PC-3 (cell line): ENCODE measurements around the gene NDUFB3. TPM values are rescaled to one million over a fixed set of nuclear protein-coding genes. Genes with fewer than 3 reads are reported as not detected.

ENCODE experiments used
- ATAC-seq: fragments of 200-7000 bp; cut with Tn5 transposase; 2 replicates; pipeline ENCODE4 v1.9.1; 2020; ENCODE audit warnings: mild to moderate bottlenecking, moderate library complexity
- BruUV-seq: library from RNA; stranded (reverse); fragments of 400-500 nt; replicated peaks from 2 replicates; lab custom pipeline; 2021; lab: Mats Ljungman, UMichigan
- CTCF ChIA-PET: fragments of 300-600 bp; sonication (Branson Sonifier 250); formaldehyde crosslinking; loops from one replicate; lab custom pipeline; 2022; ENCODE audit warnings: antibody characterized with exemption; lab: Charles Lee
- POLR2A ChIA-PET: fragments of 300-600 bp; sonication (Branson Sonifier 250); formaldehyde crosslinking; loops from one replicate; lab custom pipeline; 2022; ENCODE audit warnings: antibody characterized with exemption; ENCODE audit not compliant: unreplicated experiment; lab: Charles Lee
- DNase-seq: peaks from one replicate; pipeline ENCODE4 v3.0.0-alpha.2; 2015
- H2AFZ ChIP-seq: fragments of 300-600 bp; sonication (generic); 2 replicates; pipeline ENCODE4 v1.6.0; 2016; ENCODE audit warnings: antibody characterized with exemption, low read length
- H3F3A ChIP-seq: fragments of 300-600 bp; sonication (generic); one replicate; pipeline ENCODE4 v1.6.0; 2017; ENCODE audit warnings: antibody characterized with exemption, low read length, control low read depth, mild to moderate bottlenecking; ENCODE audit not compliant: unreplicated experiment
- H3K27ac ChIP-seq: fragments of 300-600 bp; sonication (generic); 2 replicates; pipeline ENCODE4 v1.5.1; 2016; ENCODE audit warnings: mild to moderate bottlenecking, low read length
- H3K27me3 ChIP-seq: fragments of 300-600 bp; sonication (generic); 2 replicates; pipeline ENCODE4 v1.6.1; 2016; ENCODE audit warnings: low read length, mixed read lengths
- H3K36me3 ChIP-seq: fragments of 300-600 bp; sonication (generic); 2 replicates; pipeline ENCODE4 v1.6.1; 2016; ENCODE audit warnings: low read depth, mixed run types, low read length, mixed read lengths
- H3K4me1 ChIP-seq: fragments of 300-600 bp; sonication (generic); 2 replicates; pipeline ENCODE4 v1.5.1; 2016; ENCODE audit warnings: low read length; ENCODE audit not compliant: insufficient read depth
- H3K4me2 ChIP-seq: fragments of 300-600 bp; sonication (generic); 2 replicates; pipeline ENCODE4 v1.6.0; 2016; ENCODE audit warnings: low read length
- H3K4me3 ChIP-seq: fragments of 300-600 bp; sonication (generic); 2 replicates; pipeline ENCODE4 v1.5.1; 2016; ENCODE audit warnings: mild to moderate bottlenecking, low read length, mixed read lengths
- H3K79me2 ChIP-seq: fragments of 300-600 bp; sonication (generic); 2 replicates; pipeline ENCODE4 v1.6.1; 2017; ENCODE audit warnings: low read length, mixed read lengths
- H3K9ac ChIP-seq: fragments of 300-600 bp; sonication (generic); 2 replicates; pipeline ENCODE4 v1.6.0; 2016; ENCODE audit warnings: mild to moderate bottlenecking, low read length
- H3K9me2 ChIP-seq: fragments of 300-600 bp; sonication (generic); replicated peaks from 2 replicates; pipeline ENCODE4 v1.6.1; 2016; ENCODE audit warnings: mixed run types, low read length, mixed read lengths
- H3K9me3 ChIP-seq: fragments of 300-600 bp; sonication (generic); 2 replicates; pipeline ENCODE4 v1.6.1; 2016; ENCODE audit warnings: low read length, mixed read lengths
- H4K20me1 ChIP-seq: fragments of 300-600 bp; sonication (generic); 2 replicates; pipeline ENCODE4 v1.6.1; 2016; ENCODE audit warnings: low read length, mixed read lengths
- CTCF ChIP-seq: fragments of 300-600 bp; sonication (generic); conservative IDR thresholded peaks from 2 replicates; pipeline ENCODE4 v1.5.1; 2017; ENCODE audit warnings: antibody characterized with exemption, low read depth, mild to moderate bottlenecking, low read length
- EZH2 ChIP-seq: fragments of 300-600 bp; sonication (generic); IDR thresholded peaks from one replicate; pipeline ENCODE4 v1.6.1; 2017; ENCODE audit warnings: antibody characterized with exemption, mild to moderate bottlenecking, low read length; ENCODE audit not compliant: unreplicated experiment
- EZH2phosphoT487 ChIP-seq: fragments of 300-600 bp; sonication (generic); IDR thresholded peaks from 2 replicates; pipeline ENCODE4 v1.6.1; 2018; ENCODE audit warnings: mild to moderate bottlenecking, antibody characterized with exemption, low read length, borderline replicate concordance
- intact Hi-C: fragments of 100-400 bp; cut with micrococcal nuclease; formaldehyde crosslinking; loops from 2 replicates; pipeline ENCODE4 v1.9.0; 2023
- total RNA-seq: library from RNA; depleted of rRNA; stranded (reverse); fragments of >200 nt; gene quantifications from 2 replicates; pipeline ENCODE4 v1.2.3, GENCODE V29; 2014

The NDUFB3 gene
- total RNA-seq, 1 experiment from 2014 or later: 176 TPM

DNA sequence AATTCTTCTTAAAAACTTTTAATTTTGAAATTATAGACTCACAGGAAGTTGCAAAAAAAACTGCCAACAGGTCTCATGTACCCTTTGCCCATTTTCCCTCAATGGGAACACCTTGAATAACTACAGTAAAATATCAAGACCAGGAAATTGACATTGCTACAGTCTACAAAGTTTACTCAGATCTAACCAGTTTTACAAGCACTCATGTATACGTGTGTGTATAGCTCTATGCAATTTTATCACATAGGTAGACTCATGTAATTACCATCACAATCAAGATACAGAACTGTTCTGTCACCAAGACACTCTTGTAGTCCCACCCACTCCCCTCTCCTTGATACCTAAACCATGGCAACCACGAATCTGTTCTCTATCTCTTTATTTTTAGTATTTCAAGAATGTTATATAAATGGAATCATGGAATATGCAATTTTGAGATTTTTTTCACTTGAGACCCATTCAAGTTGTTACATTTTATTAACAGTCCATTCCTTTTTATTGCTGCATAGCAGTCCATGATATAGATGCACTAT, 6.9 kb upstream of the NDUFB3 start:
- H3K27me3 ChIP-seq: no peaks in the 10 kb centered on the region
- H3K79me2 ChIP-seq: peaks cover 85% of the 10 kb centered on the region
- no peaks in the 10 kb centered on the region for H3K9me3 ChIP-seq
- H3K9me2 ChIP-seq: no peaks in the 10 kb centered on the region
- no TSS peak for BruUV-seq
- peaks cover 14% of the 10 kb centered on the region; the same call in 1 of the 2 replicates for H3K4me1 ChIP-seq
- H3K4me3 ChIP-seq: no peak overlapping the region
- ChIA-PET POLR2A (no interaction called here), CTCF (interaction anchor here (0.5 kb wide), 1 partner anchor 88 kb away, joined by 5 read pairs; no protein-coding TSS in a partner anchor)
- H3K36me3 ChIP-seq: no peaks in the 10 kb centered on the region
- H4K20me1 ChIP-seq: no peaks in the 10 kb centered on the region
- H3F3A ChIP-seq: no peaks in the 10 kb centered on the region
- no peak overlapping the region for H3K27ac ChIP-seq
- H3K4me2 ChIP-seq: no peak overlapping the region
- H3K9ac ChIP-seq: no peak overlapping the region
- H2AFZ ChIP-seq: no peak overlapping the region
- DNase-seq (no peak), ATAC-seq (no peak)
- intact Hi-C loops: no loop called here
- TF ChIP-seq CTCF: no peak

DNA sequence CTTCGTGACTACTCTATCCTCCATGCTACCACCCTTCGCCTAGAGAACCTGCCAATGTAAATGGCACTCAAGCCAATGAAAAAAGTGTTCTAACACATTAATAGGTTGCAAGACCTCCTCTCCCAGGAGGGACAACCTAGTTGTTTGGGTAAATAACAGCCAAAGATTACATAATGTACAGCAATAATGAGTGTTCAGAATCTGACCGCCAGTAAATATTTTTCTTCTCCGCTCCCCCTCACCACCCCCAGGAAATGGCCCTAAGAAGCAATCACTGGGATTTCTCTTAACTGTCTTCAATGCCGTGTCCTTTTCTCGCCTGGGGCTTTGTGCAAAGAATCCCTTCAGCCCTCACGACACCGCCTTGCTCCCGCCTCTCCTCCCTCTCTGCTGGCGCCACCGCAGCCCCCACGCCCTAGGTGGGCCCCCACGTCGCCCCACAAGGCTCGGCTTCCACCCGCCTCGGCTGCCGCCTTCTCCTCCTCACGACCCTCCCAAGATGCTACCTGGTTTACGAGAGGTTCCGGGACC, 788 bp upstream of the NDUFB3 start:
- CTCF ChIA-PET: no interaction called here

More for the DNA sequence above, 788 bp upstream of the NDUFB3 start:
- Histone ChIP-seq H3K4me2 (peak overlapping the region; percentile 93), H3K9me2 (no peaks in the 10 kb centered on the region), H2AFZ (peak overlapping the region; percentile 95), H3K9ac (peak overlapping the region; percentile 95), H3K79me2 (peaks cover 92% of the 10 kb centered on the region), H3K36me3 (no peaks in the 10 kb centered on the region), H3K27ac (peak overlapping the region; percentile 84; the same call in 1 of the 2 replicates), H3K27me3 (no peaks in the 10 kb centered on the region), H3K4me1 (peaks cover 24% of the 10 kb centered on the region), H3K9me3 (no peaks in the 10 kb centered on the region), H3F3A (peaks cover 5% of the 10 kb centered on the region), H3K4me3 (peak overlapping the region; percentile 81), H4K20me1 (no peaks in the 10 kb centered on the region)
- ATAC-seq (peak; percentile 14), DNase-seq (peak; percentile 55)
- intact Hi-C loops: loop anchor here (1.0 to 5.0 kb wide), 5 partner anchors 46 to 161 kb away; partner anchors contain the start of gene ORC2
- BruUV-seq: TSS peak; percentile 47
- no peak for TF ChIP-seq CTCF
- no peak for TF ChIP-seq EZH2
- TF ChIP-seq EZH2phosphoT487: no peak
- POLR2A ChIA-PET: interaction anchor here (0.6 to 1.3 kb wide), 2 partner anchors 37 to 45 kb away, joined by 4 to 6 read pairs; partner anchors contain the start of gene CFLAR
